Activated naive CD8-positive, alpha-beta T cell treated with anti-CD3 and anti-CD28 coated beads, Interleukin-2, amount 50 U/mL, for 24 hours (primary cell): ENCODE data around the gene FOXM1.
A peak's percentile ranks its signal among the peaks of the same experiment; 100 is the strongest.

Source experiments
- ATAC-seq: fragments of 150-1000 bp; cut with Tn5 transposase; one replicate; pipeline ENCODE4 v1.10.0; 2021
- DNase-seq: peaks from one replicate; pipeline ENCODE4 v3.0.0; 2021
- H3K27ac Mint-ChIP-seq: one replicate; pipeline ENCODE4 v1.8.0; 2021; ENCODE audit warnings: mild to moderate bottlenecking, mixed read lengths
- H3K27me3 Mint-ChIP-seq: one replicate; pipeline ENCODE4 v1.8.0; 2021; ENCODE audit warnings: mixed read lengths
- H3K36me3 Mint-ChIP-seq: one replicate; pipeline ENCODE4 v1.8.0; 2021; ENCODE audit warnings: low read depth, mixed read lengths
- H3K4me1 Mint-ChIP-seq: one replicate; pipeline ENCODE4 v1.8.0; 2021; ENCODE audit warnings: mixed read lengths
- H3K4me3 Mint-ChIP-seq: one replicate; pipeline ENCODE4 v1.8.0; 2021; ENCODE audit warnings: mild to moderate bottlenecking, moderate library complexity, mixed read lengths
- H3K9me3 Mint-ChIP-seq: one replicate; pipeline ENCODE4 v1.8.0; 2021; ENCODE audit warnings: mixed read lengths

FOXM1 gene

GRCh38 chr12:2812290-2813213 lies 64.4 kb downstream of the FOXM1 start, which contains the start of gene ITFG2:
TSS of gene ITFG2 (plus strand) at chr12:2812668. CDS start at chr12:2812761, 93 bp downstream.
- Mint-ChIP-seq H3K36me3 (peaks cover 21% of the 10 kb centered on the region), H3K9me3 (no peaks in the 10 kb centered on the region), H3K4me1 (peaks cover 36% of the 10 kb centered on the region), H3K27ac (peak within 1 kb of the TSS; percentile 100), H3K4me3 (peak within 1 kb of the TSS; percentile 100), H3K27me3 (no peaks in the 10 kb centered on the region)
- ATAC-seq: peak; percentile 97
- DNase-seq: peak; percentile 94

- H3K27me3 Mint-ChIP-seq: no peaks in the 10 kb centered on the region
- H3K9me3 Mint-ChIP-seq: no peaks in the 10 kb centered on the region
- ATAC-seq: no peak
- peaks cover 32% of the 10 kb centered on the region for H3K4me1 Mint-ChIP-seq
- H3K36me3 Mint-ChIP-seq: peaks cover 19% of the 10 kb centered on the region
- DNase-seq: no peak
- H3K4me3 Mint-ChIP-seq: peak overlapping the region; percentile 100
- no peak overlapping the region for H3K27ac Mint-ChIP-seq
These were observed 65.2 kb downstream of the FOXM1 start for GRCh38 chr12:2811801-2812200.
